GM19035 (cell line): ENCODE measurements around the gene LAMA2.

ENCODE experiments used
- ATAC-seq: cut with Tn5 transposase; IDR thresholded peaks from one replicate; pipeline ENCODE4 v1.9.1; 2021; ENCODE audit not compliant: unreplicated experiment

LAMA2 gene

DNA sequence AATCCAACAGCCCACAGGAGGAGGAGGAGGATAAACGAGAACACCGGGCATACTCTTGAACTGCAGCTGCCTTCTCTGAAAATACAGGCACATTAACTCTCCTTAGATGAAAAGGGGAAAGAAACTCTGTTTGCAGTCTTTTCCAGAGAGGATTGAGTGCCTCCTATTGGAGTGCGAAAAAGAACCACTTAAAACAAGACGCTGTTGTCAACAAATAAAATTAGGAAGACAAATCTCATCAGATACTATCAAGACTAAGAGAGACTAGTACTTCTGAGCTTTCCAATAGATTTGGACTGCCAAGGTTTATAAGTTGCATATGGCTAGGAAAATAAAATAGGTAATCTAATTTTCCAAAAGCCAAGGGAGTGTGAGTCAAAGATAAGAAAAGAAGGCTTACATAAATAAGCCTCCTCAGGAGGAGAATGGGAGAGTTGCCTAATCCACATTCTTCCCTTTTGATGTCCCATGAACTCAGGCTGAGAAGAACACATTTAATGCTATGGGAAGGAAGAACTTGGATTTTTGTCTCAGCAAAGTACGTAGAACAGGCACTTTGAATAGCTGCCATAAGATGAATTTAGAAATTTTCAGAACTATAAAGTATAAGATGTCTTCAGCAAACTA lies 672.4 kb downstream of the LAMA2 start:
- no peak for ATAC-seq

DNA sequence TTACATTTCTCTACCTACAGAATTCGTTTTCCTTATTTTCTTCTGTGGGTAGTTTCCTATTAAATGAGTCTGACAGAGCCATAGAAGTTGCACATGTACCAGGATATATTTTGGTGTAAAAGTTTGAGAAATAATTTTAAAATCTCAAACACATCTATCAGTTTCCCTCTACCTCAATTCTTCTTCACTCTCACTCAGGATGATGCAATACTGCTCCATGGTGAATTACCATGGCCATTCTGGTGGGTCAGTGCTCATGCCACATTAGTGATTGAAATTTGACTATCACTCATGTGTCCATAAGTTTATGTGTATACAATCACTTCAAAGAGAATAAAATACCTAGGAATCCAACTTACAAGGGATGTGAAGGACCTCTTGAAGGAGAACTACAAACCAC lies 675.3 kb downstream of the LAMA2 start:
- no peak for ATAC-seq

DNA sequence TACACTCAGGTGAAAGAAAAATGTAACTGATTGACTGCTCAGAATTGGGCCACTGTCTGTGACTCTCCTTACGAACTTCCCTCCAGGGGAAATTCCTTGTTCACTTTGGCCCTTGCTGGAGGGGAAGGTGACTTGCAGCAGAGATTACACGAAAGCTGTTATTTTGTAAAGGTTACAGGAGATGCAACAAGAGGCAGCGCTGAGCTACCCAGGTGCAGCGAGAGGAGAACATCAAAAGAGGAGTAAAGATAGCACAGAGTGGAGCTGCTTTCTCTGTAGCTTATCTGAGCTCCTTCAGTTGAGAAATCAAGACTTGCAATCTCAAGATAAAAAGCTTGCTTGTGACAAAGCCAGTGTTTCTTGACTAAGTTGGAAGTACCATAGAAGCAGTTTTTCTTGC lies 682.4 kb downstream of the LAMA2 start:
- no peak for ATAC-seq

DNA sequence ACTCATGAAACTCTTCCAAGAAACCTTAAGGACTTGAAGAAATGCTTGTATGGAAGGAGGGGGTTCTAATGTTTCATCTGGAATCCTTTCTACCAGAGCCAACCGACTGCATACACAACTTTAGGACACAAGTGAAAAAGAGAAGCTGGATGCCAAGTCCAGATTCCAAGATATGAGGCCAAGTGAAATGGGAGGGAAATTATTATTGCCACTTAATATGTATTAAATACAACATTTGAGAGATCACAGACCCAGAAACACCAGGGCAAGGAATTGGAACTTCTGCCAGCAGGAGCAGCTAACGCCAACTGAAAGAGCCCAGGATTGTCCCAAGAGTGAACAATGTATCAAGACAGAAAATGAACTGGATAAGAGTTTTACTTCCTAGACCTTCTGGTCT lies 682.9 kb downstream of the LAMA2 start:
- ATAC-seq = no peak
